ENCODE results near the gene IGFL1. TPM values are rescaled to one million over a fixed set of nuclear protein-coding genes. Genes with fewer than 3 reads are reported as not detected.
"Not testable (repeated sequence)": the region's sequence is repeated elsewhere in the genome, so short reads cannot be mapped to it uniquely, and the experiment has no call there.

Gene IGFL1
- 1.3 to 2.9 TPM (median 2.1 TPM) in 3 replicates for total RNA-seq
- long read RNA-seq, partial matches to known transcripts: 0 of 2 reads
- long read RNA-seq, other reads (novel, unspliced or antisense): 0 of 2 reads

- Mint-ChIP-seq H3K4me1 (ENCODE audit: low read depth) (peaks cover 55% of the 10 kb centered on the region), H3K27me3 (ENCODE audit: low read depth) (peaks cover 26% of the 10 kb centered on the region), H3K4me3 (ENCODE audit: unreplicated experiment) (no peak within 1 kb of the TSS), H3K36me3 (ENCODE audit: low read depth) (peaks cover 2% of the 10 kb centered on the region), H3K9me3 (ENCODE audit: low read depth) (no peaks in the 10 kb centered on the region), H3K27ac (ENCODE audit: unreplicated experiment) (no peak within 1 kb of the TSS)
- DNase-seq (ENCODE audit: low spot score): no peak
- no peak for TF ChIP-seq CTCF (IDR thresholded peaks at IDR 0.05)
Measured at GRCh38 chr19:46229442-46229841, at the start of gene IGFL1. Gene IGFL1 (plus strand): TSS chr19:46229742. CDS start chr19:46229775, 33 bp downstream.

- TF ChIP-seq CTCF (IDR thresholded peaks at IDR 0.05): no peak
- Mint-ChIP-seq H3K4me1 (ENCODE audit: low read depth) (peaks cover 23% of the 10 kb centered on the region), H3K4me3 (ENCODE audit: unreplicated experiment) (no peak overlapping the region), H3K27me3 (ENCODE audit: low read depth) (peaks cover 31% of the 10 kb centered on the region), H3K9me3 (ENCODE audit: low read depth) (no peaks in the 10 kb centered on the region), H3K36me3 (ENCODE audit: low read depth) (peaks cover 3% of the 10 kb centered on the region), H3K27ac (ENCODE audit: unreplicated experiment) (no peak overlapping the region)
- DNase-seq (ENCODE audit: low spot score): no peak
Measured at GRCh38 chr19:46180701-46181387, 48.7 kb upstream of the IGFL1 start.

- Mint-ChIP-seq H3K36me3 (ENCODE audit: low read depth) (peaks cover 3% of the 10 kb centered on the region), H3K9me3 (ENCODE audit: low read depth) (no peaks in the 10 kb centered on the region), H3K4me3 (ENCODE audit: unreplicated experiment) (no peak overlapping the region), H3K4me1 (ENCODE audit: low read depth) (peaks cover 23% of the 10 kb centered on the region), H3K27me3 (ENCODE audit: low read depth) (peaks cover 29% of the 10 kb centered on the region), H3K27ac (ENCODE audit: unreplicated experiment) (peak overlapping the region; percentile 15)
- no peak for TF ChIP-seq CTCF (IDR thresholded peaks at IDR 0.05)
- no peak for DNase-seq (ENCODE audit: low spot score)
Measured at GRCh38 chr19:46181388-46181779, 48.2 kb upstream of the IGFL1 start.

- peaks cover 3% of the 10 kb centered on the region for H3K36me3 Mint-ChIP-seq (ENCODE audit: low read depth)
- peaks cover 23% of the 10 kb centered on the region for H3K4me1 Mint-ChIP-seq (ENCODE audit: low read depth)
- no peaks in the 10 kb centered on the region for H3K9me3 Mint-ChIP-seq (ENCODE audit: low read depth)
- H3K27ac Mint-ChIP-seq (ENCODE audit: unreplicated experiment): no peak overlapping the region
- H3K4me3 Mint-ChIP-seq (ENCODE audit: unreplicated experiment): no peak overlapping the region
- no peak for TF ChIP-seq CTCF (IDR thresholded peaks at IDR 0.05)
- peaks cover 26% of the 10 kb centered on the region for H3K27me3 Mint-ChIP-seq (ENCODE audit: low read depth)
- DNase-seq (ENCODE audit: low spot score): no peak
Measured at GRCh38 chr19:46182476-46182875, 47.1 kb upstream of the IGFL1 start.

GRCh38 chr19:46184775-46185710, 44.5 kb upstream of the IGFL1 start:
- not testable (repeated sequence) for H3K36me3 Mint-ChIP-seq (ENCODE audit: low read depth); H3K4me3 Mint-ChIP-seq (ENCODE audit: unreplicated experiment); H3K9me3 Mint-ChIP-seq (ENCODE audit: low read depth); DNase-seq (ENCODE audit: low spot score)
- Mint-ChIP-seq H3K27me3 (ENCODE audit: low read depth) (peaks cover 21% of the 10 kb centered on the region), H3K27ac (ENCODE audit: unreplicated experiment) (peak overlapping the region; percentile 64), H3K4me1 (ENCODE audit: low read depth) (peaks cover 23% of the 10 kb centered on the region)
